Activated CD4-positive, alpha-beta T cell treated with anti-CD3 and anti-CD28 coated beads, Interleukin-2, amount 50 U/mL, for 16 hours (primary cell): ENCODE measurements around the gene WASHC1.
"Not testable (repeated sequence)": the region's sequence is repeated elsewhere in the genome, so short reads cannot be mapped to it uniquely, and the experiment has no call there.

ENCODE experiments used
- DNase-seq: peaks from one replicate; pipeline ENCODE4 v3.0.0-alpha.2; 2020

Gene WASHC1

GRCh38 chr9:29356-29755 lies at the start of gene WASHC1:
Gene WASHC1 (minus strand): TSS chr9:29456. CDS start chr9:24999, 4,457 bp downstream.
- not testable (repeated sequence) for DNase-seq

- not testable (repeated sequence) for DNase-seq
These were observed 49.1 kb upstream of the WASHC1 start for GRCh38 chr9:78333-78732.

GRCh38 chr9:76389-76788 lies 47.1 kb upstream of the WASHC1 start:
- DNase-seq, result not testable (repeated sequence)

- DNase-seq, result not testable (repeated sequence)
These were observed 44.8 kb upstream of the WASHC1 start for GRCh38 chr9:73900-74525.

- not testable (repeated sequence) for DNase-seq
These were observed 44.0 kb upstream of the WASHC1 start for GRCh38 chr9:73076-73899.

- peak; percentile 50 for DNase-seq
These were observed 33.9 kb upstream of the WASHC1 start for GRCh38 chr9:63031-63629.

- not testable (repeated sequence) for DNase-seq
These were observed 23.4 kb upstream of the WASHC1 start for GRCh38 chr9:52678-53077.

- DNase-seq, result not testable (repeated sequence)
These were observed 19.1 kb upstream of the WASHC1 start for GRCh38 chr9:48190-48842.

- not testable (repeated sequence) for DNase-seq
These were observed 17.5 kb upstream of the WASHC1 start for GRCh38 chr9:46639-47271.

- DNase-seq, result not testable (repeated sequence)
These were observed 16.9 kb upstream of the WASHC1 start for GRCh38 chr9:46164-46563.

- DNase-seq, result not testable (repeated sequence)
These were observed 16.1 kb upstream of the WASHC1 start for GRCh38 chr9:45180-45878.

GRCh38 chr9:44416-44815 lies 15.2 kb upstream of the WASHC1 start:
- not testable (repeated sequence) for DNase-seq

- not testable (repeated sequence) for DNase-seq
These were observed 14.4 kb upstream of the WASHC1 start for GRCh38 chr9:43636-44035.

GRCh38 chr9:43116-43515 lies 13.9 kb upstream of the WASHC1 start:
- DNase-seq, result not testable (repeated sequence)

GRCh38 chr9:41819-42218 lies 12.6 kb upstream of the WASHC1 start:
- not testable (repeated sequence) for DNase-seq

GRCh38 chr9:41261-41676 lies 12.0 kb upstream of the WASHC1 start:
- DNase-seq, result not testable (repeated sequence)

- DNase-seq, result not testable (repeated sequence)
These were observed 3.1 kb upstream of the WASHC1 start for GRCh38 chr9:32308-32707.

GRCh38 chr9:28775-29174 lies 481 bp downstream of the WASHC1 start:
- DNase-seq, result not testable (repeated sequence)

- not testable (repeated sequence) for DNase-seq
These were observed 7.6 kb downstream of the WASHC1 start for GRCh38 chr9:21621-22020.

GRCh38 chr9:16875-17274 lies 12.4 kb downstream of the WASHC1 start:
- DNase-seq, result not testable (repeated sequence)

- DNase-seq, result not testable (repeated sequence)
These were observed 15.0 kb downstream of the WASHC1 start for GRCh38 chr9:14129-14809.
